ENCODE data around the gene H2AZ2. TPM values are rescaled to one million over a fixed set of nuclear protein-coding genes. Genes with fewer than 3 reads are reported as not detected.

Gene H2AZ2
- total RNA-seq, 1 donor from 2014 or later = 105 TPM

DNA sequence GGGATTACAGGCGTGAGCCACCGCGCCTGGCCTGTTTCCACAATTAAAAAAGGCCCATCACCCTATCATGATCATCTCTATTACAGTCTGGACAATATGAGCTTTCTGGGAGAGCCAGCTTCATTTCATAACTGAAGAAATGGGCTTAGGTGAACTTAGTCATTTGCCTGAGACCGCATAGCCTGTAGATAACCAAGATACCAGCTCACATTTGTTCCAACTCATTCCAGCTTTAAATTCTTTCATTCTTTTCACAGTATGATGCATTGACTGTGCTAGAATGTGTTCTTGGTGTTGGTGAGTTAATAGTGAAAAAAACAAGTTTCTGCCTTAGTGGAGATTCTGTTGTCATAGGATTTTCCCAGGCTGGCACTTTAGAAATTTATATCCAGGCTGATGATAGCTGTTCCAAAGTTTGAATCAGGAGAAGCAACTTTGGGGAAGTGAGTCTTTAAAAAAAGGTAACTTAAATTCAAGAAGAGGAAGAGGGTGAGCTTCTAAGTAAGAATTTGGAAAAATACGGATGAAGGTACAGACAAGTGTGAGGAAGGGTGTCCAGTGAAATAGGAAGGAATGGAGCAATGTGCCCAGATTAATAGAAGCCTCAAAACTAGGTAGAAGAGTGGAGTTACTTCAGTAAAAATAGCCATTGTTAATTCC is 2.1 kb upstream of the H2AZ2 start:
- Mint-ChIP-seq H3K9me3 (ENCODE audit: unreplicated experiment) (no peaks in the 10 kb centered on the region), H3K4me3 (ENCODE audit: unreplicated experiment) (peak overlapping the region; percentile 58), H3K27ac (ENCODE audit: unreplicated experiment) (no peak overlapping the region), H3K36me3 (ENCODE audit: low read depth, unreplicated experiment) (no peaks in the 10 kb centered on the region), H3K4me1 (ENCODE audit: low read depth, unreplicated experiment) (peaks cover 7% of the 10 kb centered on the region), H3K27me3 (ENCODE audit: low read depth, unreplicated experiment) (no peaks in the 10 kb centered on the region)
- no peak for TF ChIP-seq EZH2 (IDR thresholded peaks at IDR 0.05; ENCODE audit: insufficient read depth, low read length)
- TF ChIP-seq, protein P1, sequence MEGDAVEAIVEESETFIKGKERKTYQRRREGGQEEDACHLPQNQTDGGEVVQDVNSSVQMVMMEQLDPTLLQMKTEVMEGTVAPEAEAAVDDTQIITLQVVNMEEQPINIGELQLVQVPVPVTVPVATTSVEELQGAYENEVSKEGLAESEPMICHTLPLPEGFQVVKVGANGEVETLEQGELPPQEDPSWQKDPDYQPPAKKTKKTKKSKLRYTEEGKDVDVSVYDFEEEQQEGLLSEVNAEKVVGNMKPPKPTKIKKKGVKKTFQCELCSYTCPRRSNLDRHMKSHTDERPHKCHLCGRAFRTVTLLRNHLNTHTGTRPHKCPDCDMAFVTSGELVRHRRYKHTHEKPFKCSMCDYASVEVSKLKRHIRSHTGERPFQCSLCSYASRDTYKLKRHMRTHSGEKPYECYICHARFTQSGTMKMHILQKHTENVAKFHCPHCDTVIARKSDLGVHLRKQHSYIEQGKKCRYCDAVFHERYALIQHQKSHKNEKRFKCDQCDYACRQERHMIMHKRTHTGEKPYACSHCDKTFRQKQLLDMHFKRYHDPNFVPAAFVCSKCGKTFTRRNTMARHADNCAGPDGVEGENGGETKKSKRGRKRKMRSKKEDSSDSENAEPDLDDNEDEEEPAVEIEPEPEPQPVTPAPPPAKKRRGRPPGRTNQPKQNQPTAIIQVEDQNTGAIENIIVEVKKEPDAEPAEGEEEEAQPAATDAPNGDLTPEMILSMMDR (IDR thresholded peaks at IDR 0.05; ENCODE audit: insufficient read depth, low read depth, low read length) = no peak
- no peak for FAIRE-seq
- Histone ChIP-seq H3K36me3 (ENCODE audit: insufficient read depth, low read length) (no peaks in the 10 kb centered on the region), H3K4me2 (ENCODE audit: low read length) (no peak overlapping the region), H3K9ac (ENCODE audit: low read length) (no peak overlapping the region), H3K27me3 (ENCODE audit: insufficient read depth, low read length) (no peaks in the 10 kb centered on the region), H3K4me3 (ENCODE audit: insufficient read depth, low read depth, low read length) (no peak overlapping the region), H2AFZ (ENCODE audit: low read depth, low read length) (no peak overlapping the region), H3K9me3 (ENCODE audit: insufficient read depth, low read depth, low read length) (no peaks in the 10 kb centered on the region), H3K79me2 (ENCODE audit: insufficient read depth, low read length) (peaks cover 25% of the 10 kb centered on the region), H3K4me1 (ENCODE audit: insufficient read depth, low read length) (peaks cover 16% of the 10 kb centered on the region), H4K20me1 (ENCODE audit: insufficient read depth, low read length) (peaks cover 22% of the 10 kb centered on the region), H3K27ac (ENCODE audit: low read depth, low read length) (peak overlapping the region; percentile 25)
- peak; percentile 80 for DNase-seq (ENCODE audit: low read depth)

DNA sequence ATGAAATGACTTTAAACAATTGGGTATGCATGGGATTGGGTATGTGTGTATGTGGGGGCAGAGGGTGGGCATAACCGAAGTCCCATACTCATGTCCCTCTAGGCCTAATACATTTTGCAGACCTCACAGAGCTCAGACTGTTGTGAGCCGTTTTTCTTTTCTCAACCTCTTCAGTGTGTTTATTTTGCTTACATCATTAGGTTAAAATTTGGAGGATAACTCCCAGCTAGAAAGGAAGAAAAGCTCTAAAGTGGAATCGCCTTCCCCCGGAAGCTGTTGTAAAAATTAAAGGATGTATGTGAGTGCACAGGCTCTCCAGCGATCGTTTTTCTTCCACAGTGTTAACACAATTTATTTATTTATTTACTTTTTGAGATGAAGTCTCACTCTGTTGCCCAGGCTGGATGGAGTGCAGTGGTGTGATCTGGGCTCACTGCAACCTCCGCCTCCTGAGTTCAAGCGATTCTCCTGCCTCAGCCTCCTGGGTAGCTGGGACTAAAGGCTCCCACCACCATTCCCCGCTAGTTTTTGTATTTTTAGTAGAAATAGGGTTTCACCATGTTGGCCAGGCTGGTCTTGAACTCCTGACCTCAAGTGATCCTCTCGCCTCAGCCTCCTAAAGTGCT is 1.5 kb upstream of the H2AZ2 start:
- peak overlapping the region; percentile 91 for H3K4me2 ChIP-seq (ENCODE audit: low read length)
- H3K27ac ChIP-seq (ENCODE audit: low read depth, low read length) = peak overlapping the region; percentile 89
- peaks cover 28% of the 10 kb centered on the region for H4K20me1 ChIP-seq (ENCODE audit: insufficient read depth, low read length)
- Mint-ChIP-seq H3K36me3 (ENCODE audit: low read depth, unreplicated experiment) (no peaks in the 10 kb centered on the region), H3K9me3 (ENCODE audit: unreplicated experiment) (no peaks in the 10 kb centered on the region), H3K4me3 (ENCODE audit: unreplicated experiment) (peak overlapping the region; percentile 89), H3K27ac (ENCODE audit: unreplicated experiment) (no peak overlapping the region), H3K27me3 (ENCODE audit: low read depth, unreplicated experiment) (no peaks in the 10 kb centered on the region), H3K4me1 (ENCODE audit: low read depth, unreplicated experiment) (peaks cover 6% of the 10 kb centered on the region)
- FAIRE-seq = no peak
- H3K4me3 ChIP-seq (ENCODE audit: insufficient read depth, low read depth, low read length) = no peak overlapping the region
- no peaks in the 10 kb centered on the region for H3K9me3 ChIP-seq (ENCODE audit: insufficient read depth, low read depth, low read length)
- peak; percentile 21 for DNase-seq (ENCODE audit: low read depth)
- H3K79me2 ChIP-seq (ENCODE audit: insufficient read depth, low read length) = peaks cover 32% of the 10 kb centered on the region
- H3K9ac ChIP-seq (ENCODE audit: low read length) = no peak overlapping the region
- no peaks in the 10 kb centered on the region for H3K36me3 ChIP-seq (ENCODE audit: insufficient read depth, low read length)
- no peak overlapping the region for H2AFZ ChIP-seq (ENCODE audit: low read depth, low read length)
- H3K4me1 ChIP-seq (ENCODE audit: insufficient read depth, low read length) = peaks cover 16% of the 10 kb centered on the region
- TF ChIP-seq EZH2 (IDR thresholded peaks at IDR 0.05; ENCODE audit: insufficient read depth, low read length) = no peak
- no peaks in the 10 kb centered on the region for H3K27me3 ChIP-seq (ENCODE audit: insufficient read depth, low read length)

DNA sequence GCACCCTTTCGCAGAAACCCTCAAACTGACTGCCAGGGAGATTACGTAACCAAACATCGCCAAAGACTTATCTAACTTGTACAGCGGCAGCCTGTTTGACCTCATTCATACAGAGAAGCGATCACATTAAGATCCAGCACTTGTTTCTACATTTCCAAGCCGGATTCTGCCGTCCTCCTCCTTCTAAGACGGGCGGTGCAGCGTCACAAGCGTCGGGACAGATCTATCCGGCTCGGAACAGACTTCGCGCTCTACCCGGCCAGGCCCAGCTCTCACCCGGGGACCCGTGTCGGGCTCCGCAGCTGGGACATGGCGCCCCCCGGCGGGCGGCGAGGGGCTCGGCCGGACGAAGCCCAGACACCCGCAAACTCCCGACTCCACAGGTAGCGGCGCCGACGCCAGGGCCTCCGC is 373 bp downstream of the H2AZ2 start:
- peak overlapping the region; percentile 59 for H2AFZ ChIP-seq (ENCODE audit: low read depth, low read length)
- H3K9ac ChIP-seq (ENCODE audit: low read length) = peak overlapping the region; percentile 96
- DNase-seq (ENCODE audit: low read depth) = peak; percentile 87

More for the DNA sequence above, 373 bp downstream of the H2AZ2 start:
- H3K4me3 Mint-ChIP-seq (ENCODE audit: unreplicated experiment) = peak overlapping the region; percentile 95
- TF ChIP-seq, protein P1 (IDR thresholded peaks at IDR 0.05; ENCODE audit: insufficient read depth, low read depth, low read length) = peak; percentile 55
- no peak for TF ChIP-seq EZH2 (IDR thresholded peaks at IDR 0.05; ENCODE audit: insufficient read depth, low read length)
- no peak for FAIRE-seq
- H3K27me3 Mint-ChIP-seq (ENCODE audit: low read depth, unreplicated experiment) = no peaks in the 10 kb centered on the region
- no peaks in the 10 kb centered on the region for H3K27me3 ChIP-seq (ENCODE audit: insufficient read depth, low read length)
- H3K4me1 Mint-ChIP-seq (ENCODE audit: low read depth, unreplicated experiment) = peaks cover 8% of the 10 kb centered on the region
- H3K36me3 ChIP-seq (ENCODE audit: insufficient read depth, low read length) = no peaks in the 10 kb centered on the region
- no peaks in the 10 kb centered on the region for H3K9me3 ChIP-seq (ENCODE audit: insufficient read depth, low read depth, low read length)
- peaks cover 16% of the 10 kb centered on the region for H3K4me1 ChIP-seq (ENCODE audit: insufficient read depth, low read length)
- H3K4me3 ChIP-seq (ENCODE audit: insufficient read depth, low read depth, low read length) = peak overlapping the region; percentile 100
- H3K27ac Mint-ChIP-seq (ENCODE audit: unreplicated experiment) = peak overlapping the region; percentile 97
- no peaks in the 10 kb centered on the region for H3K9me3 Mint-ChIP-seq (ENCODE audit: unreplicated experiment)
- H3K4me2 ChIP-seq (ENCODE audit: low read length) = peak overlapping the region; percentile 93
- H3K27ac ChIP-seq (ENCODE audit: low read depth, low read length) = peak overlapping the region; percentile 86
- no peaks in the 10 kb centered on the region for H3K36me3 Mint-ChIP-seq (ENCODE audit: low read depth, unreplicated experiment)
- H3K79me2 ChIP-seq (ENCODE audit: insufficient read depth, low read length) = peaks cover 50% of the 10 kb centered on the region
- peaks cover 44% of the 10 kb centered on the region for H4K20me1 ChIP-seq (ENCODE audit: insufficient read depth, low read length)
